Testis (tissue), 5 donors: ENCODE results near the gene C4orf36. TPM values are rescaled to one million over a fixed set of nuclear protein-coding genes. Genes with fewer than 3 reads are reported as not detected.

Experiments
- DNase-seq: peaks from one replicate; pipeline ENCODE4 v3.0.0-alpha.2; 2019
- H3K27ac ChIP-seq, 2 donors: fragments of 200-600 bp; sonication (generic); one replicate each; pipeline ENCODE4 v1.5.1; 2019
- H3K27me3 ChIP-seq: fragments of 200-600 bp; sonication (generic); one replicate; pipeline ENCODE4 v1.5.1; 2019
- H3K36me3 ChIP-seq: fragments of 200-600 bp; sonication (generic); one replicate; pipeline ENCODE4 v1.5.1; 2017; ENCODE audit warnings: low read depth; ENCODE audit errors: missing control alignments
- H3K4me1 ChIP-seq: fragments of 200-600 bp; sonication (generic); one replicate; pipeline ENCODE4 v1.5.1; 2019
- H3K4me3 ChIP-seq, 2 donors: fragments of 200-600 bp; sonication (generic); one replicate each; pipeline ENCODE4 v1.5.1; 2017 to 2019
- H3K9me3 ChIP-seq: fragments of 200-600 bp; sonication (generic); one replicate; pipeline ENCODE4 v1.5.1; 2017
- POLR2A ChIP-seq: fragments of 450-650 bp; IDR thresholded peaks from one replicate; pipeline ENCODE4 v1.6.1; 2017; ENCODE audit warnings: antibody characterized with exemption, mild to moderate bottlenecking, moderate library complexity
- WGBS, 2 donors: methylation state at CpG; one replicate each; pipeline ENCODE4 v1.1.5; 2018; 5-methylcytosine and 5-hydroxymethylcytosine counted together
- intact Hi-C: fragments of 100-400 bp; cut with DNase I; formaldehyde crosslinking; loops from one replicate; pipeline ENCODE4 v1.15.1; 2023; ENCODE audit warnings: low total_unique reads
- long read RNA-seq, 2 donors: transcript quantifications; one replicate each; lab custom pipeline, GENCODE V29; 2026
- polyA plus RNA-seq: library from polyadenylated mRNA; stranded (reverse); fragments of 350-450 nt; fragmentation: Illumina TruSeq; extraction: RNeasy Lipid Tissue Mini Kit (QIAGEN cat#74804); gene quantifications from one replicate; pipeline ENCODE4 v1.2.3, GENCODE V29; 2014; ENCODE audit warnings: low read depth, low replicate concordance; ENCODE audit not compliant: insufficient read depth
- total RNA-seq, 2 donors: library from RNA; depleted of rRNA; stranded (reverse); fragments of >200 nt; gene quantifications; one replicate each; pipeline ENCODE4 v1.2.3, GENCODE V29; 2016
- TF ChIP-seq, protein P1 (sequence below), 3 experiments: fragments of 450-650 bp in 2 of 3; fragments of 200-600 bp in 1 of 3; sonication (generic) in 1 of 3; IDR thresholded peaks; one replicate each; pipeline ENCODE4 v1.5.1; 2016 to 2019; ENCODE audit warnings: antibody characterized with exemption in 3 of 3, mild to moderate bottlenecking in 2 of 3, moderate library complexity in 1 of 3

Gene C4orf36, protein sequence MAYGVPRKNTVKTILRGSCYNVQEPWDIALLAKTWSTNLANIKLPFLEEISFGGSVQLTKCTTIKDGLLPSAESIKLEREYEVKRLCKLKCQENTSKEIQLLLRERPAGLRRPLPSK
- total RNA-seq, result 10 to 100 TPM in 1 of 2 donors, 1 to 10 TPM in 1; 5.9 to 20.0 TPM
- polyA plus RNA-seq, result 26.4 TPM
- long read RNA-seq, donor 1, result 0 reads
- long read RNA-seq, donor 2, result 0 reads

DNA sequence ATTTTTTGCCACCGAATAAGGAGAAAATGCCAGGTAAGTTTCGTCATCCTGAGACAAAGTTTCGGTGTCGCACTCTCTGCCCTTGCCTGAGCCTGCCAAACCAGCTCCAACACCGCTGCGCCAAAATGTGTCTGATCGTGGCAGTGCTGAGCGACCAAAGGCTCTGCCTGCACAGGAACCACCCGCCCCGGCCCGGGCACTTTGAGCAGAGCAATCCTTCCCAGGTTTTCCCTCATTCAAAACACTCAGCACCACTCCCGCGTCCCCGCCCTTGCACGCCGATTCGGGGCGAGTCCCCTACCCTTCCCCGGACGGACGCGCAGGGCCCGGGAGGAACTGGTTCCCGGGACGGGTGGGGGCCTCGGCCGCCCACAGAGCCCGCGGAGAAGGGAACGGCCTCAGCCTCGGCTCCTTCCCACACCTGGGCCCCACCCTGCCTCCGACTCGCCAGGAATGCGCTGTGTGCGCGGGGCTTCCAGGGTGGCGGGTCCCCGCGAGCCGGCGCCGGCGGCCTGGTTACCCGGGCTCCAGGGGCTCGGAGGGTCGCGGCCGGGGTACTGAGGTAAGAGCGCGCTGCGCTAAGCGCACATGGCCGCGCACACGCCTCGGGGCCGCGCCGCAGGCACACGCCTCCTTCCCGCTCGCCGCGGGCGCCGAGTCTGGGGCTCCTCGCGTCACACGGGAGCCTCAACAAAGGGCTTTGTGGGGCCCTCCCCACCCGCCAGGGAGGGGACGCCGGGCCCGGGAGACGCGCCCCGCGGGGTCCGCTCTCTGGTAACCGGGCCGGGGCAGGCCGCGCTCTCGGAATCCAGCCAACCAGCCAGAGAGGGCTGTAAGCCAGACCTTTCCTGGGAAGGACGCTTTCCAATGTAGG is at the start of gene C4orf36:
Gene C4orf36, minus strand, starts transcription at position 661 of the 874 bp plus-strand sequence. CDS start 902 bp downstream, outside the sequence.
- H3K27ac ChIP-seq, result peak within 1 kb of the TSS; percentile 7 to 64
- H3K36me3 ChIP-seq, result no peaks in the 10 kb centered on the region
- peak; percentile 74 for DNase-seq
- peak within 1 kb of the TSS; percentile 58 to 83 for H3K4me3 ChIP-seq
- H3K4me1 ChIP-seq, result no peaks in the 10 kb centered on the region
- TF ChIP-seq, protein P1, sequence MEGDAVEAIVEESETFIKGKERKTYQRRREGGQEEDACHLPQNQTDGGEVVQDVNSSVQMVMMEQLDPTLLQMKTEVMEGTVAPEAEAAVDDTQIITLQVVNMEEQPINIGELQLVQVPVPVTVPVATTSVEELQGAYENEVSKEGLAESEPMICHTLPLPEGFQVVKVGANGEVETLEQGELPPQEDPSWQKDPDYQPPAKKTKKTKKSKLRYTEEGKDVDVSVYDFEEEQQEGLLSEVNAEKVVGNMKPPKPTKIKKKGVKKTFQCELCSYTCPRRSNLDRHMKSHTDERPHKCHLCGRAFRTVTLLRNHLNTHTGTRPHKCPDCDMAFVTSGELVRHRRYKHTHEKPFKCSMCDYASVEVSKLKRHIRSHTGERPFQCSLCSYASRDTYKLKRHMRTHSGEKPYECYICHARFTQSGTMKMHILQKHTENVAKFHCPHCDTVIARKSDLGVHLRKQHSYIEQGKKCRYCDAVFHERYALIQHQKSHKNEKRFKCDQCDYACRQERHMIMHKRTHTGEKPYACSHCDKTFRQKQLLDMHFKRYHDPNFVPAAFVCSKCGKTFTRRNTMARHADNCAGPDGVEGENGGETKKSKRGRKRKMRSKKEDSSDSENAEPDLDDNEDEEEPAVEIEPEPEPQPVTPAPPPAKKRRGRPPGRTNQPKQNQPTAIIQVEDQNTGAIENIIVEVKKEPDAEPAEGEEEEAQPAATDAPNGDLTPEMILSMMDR (IDR thresholded peaks at IDR 0.05), result no peak
- no peak for TF ChIP-seq POLR2A
- intact Hi-C loops, result no loop called here
- WGBS, 2 donors, result 0 to 1% methylated on average over 14 to 80 of the region's 84 CpGs
- no peaks in the 10 kb centered on the region for H3K27me3 ChIP-seq
- H3K9me3 ChIP-seq, result no peaks in the 10 kb centered on the region

DNA sequence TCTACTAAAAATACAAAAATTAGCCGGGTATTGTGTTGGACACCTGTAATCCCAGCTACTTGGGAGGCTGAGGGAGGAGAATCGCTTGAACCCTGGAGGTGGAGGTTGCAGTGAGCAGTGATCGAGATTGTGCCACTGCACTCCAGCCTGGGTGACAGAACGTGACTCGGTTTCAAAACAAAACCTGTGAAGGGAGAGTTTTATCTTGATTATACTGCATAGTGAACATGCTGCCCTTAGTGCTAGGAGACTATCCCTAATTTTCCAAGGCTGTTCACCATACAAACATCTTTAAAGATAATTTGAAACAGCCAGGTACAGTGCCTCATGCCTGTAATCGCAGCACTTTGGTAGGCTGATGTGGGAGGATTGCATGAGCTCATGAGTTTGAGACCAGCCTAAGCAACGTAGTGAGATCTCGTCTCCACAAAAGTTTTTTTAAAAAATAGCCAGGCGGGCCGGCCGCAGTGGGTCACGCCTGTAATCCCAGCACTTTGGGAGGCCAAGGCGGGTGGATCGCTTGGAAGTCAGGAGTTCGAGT is 48.8 kb upstream of the C4orf36 start:
- TF ChIP-seq, protein P1 (IDR thresholded peaks at IDR 0.05), result no peak
- TF ChIP-seq POLR2A, result no peak
- no peak overlapping the region for H3K4me3 ChIP-seq
- intact Hi-C loops, result no loop called here
- no peaks in the 10 kb centered on the region for H3K27me3 ChIP-seq
- no peaks in the 10 kb centered on the region for H3K9me3 ChIP-seq
- no peaks in the 10 kb centered on the region for H3K36me3 ChIP-seq
- WGBS, 2 donors, result 92 to 97% methylated on average over 15 of the region's 15 CpGs
- no peak overlapping the region for H3K27ac ChIP-seq
- DNase-seq, result no peak
- H3K4me1 ChIP-seq, result peaks cover 5% of the 10 kb centered on the region

DNA sequence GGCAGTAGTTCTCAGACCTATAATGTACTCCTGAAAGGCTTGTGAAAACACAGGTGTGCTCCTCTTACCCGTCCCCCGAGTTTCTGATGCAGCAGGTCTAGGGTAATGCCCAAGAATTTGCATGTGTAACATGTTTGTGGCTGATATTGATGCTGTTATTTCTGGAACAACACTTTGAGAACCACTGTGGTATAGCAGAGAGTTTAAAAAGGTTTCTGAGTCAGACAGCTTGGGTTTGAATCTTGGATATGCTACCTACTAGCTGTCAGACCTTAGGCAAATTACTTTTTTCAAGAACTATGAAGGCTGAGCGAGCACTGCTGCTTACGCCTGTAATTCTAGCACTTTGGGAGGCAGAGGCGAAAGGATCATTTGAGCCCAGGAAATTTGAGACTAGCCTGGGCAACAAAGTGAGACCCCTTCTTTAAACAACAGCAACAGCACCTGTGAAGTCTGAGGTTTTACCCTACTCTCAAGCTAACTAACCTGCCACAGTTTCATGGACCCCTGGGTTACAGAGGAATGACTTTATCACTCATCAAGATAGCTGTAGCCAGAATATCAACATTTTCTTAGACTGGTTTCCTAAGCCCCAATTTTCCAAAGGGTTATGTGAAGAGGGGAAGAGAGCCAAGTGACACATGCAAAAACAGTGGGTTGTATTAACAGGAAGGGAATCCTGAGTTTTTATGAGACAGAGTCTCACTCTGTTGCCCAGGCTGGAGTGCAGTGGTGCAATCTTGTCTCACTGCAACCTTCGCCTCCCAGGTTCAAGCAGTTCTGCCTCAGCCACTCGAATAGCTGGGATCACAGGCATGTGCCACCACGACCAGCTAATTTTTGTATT is 47.7 kb upstream of the C4orf36 start:
- H3K36me3 ChIP-seq, result no peaks in the 10 kb centered on the region
- DNase-seq, result no peak
- no peak overlapping the region for H3K4me3 ChIP-seq
- intact Hi-C loops, result loop anchor here (10.0 kb wide), 1 partner anchor 65 kb away; no protein-coding TSS in a partner anchor
- peaks cover 8% of the 10 kb centered on the region for H3K4me1 ChIP-seq
- no peak overlapping the region for H3K27ac ChIP-seq
- 83 to 86% methylated on average over 8 of the region's 8 CpGs for WGBS, 2 donors
- TF ChIP-seq POLR2A, result no peak
- TF ChIP-seq, protein P1 (IDR thresholded peaks at IDR 0.05), result no peak
- H3K9me3 ChIP-seq, result no peaks in the 10 kb centered on the region
- H3K27me3 ChIP-seq, result no peaks in the 10 kb centered on the region

GRCh38 chr4:86938771-86939520 is 46.7 kb upstream of the C4orf36 start:
- DNase-seq, result no peak
- Histone ChIP-seq H3K4me1 (peaks cover 8% of the 10 kb centered on the region), H3K27ac (no peak overlapping the region), H3K36me3 (no peaks in the 10 kb centered on the region), H3K27me3 (no peaks in the 10 kb centered on the region), H3K4me3 (no peak overlapping the region), H3K9me3 (no peaks in the 10 kb centered on the region)
- WGBS, 2 donors, result 80 to 93% methylated on average over 4 of the region's 4 CpGs
- intact Hi-C loops, result loop anchor here (10.0 kb wide), 1 partner anchor 66 kb away; no protein-coding TSS in a partner anchor
- TF ChIP-seq, protein P1 (IDR thresholded peaks at IDR 0.05), result no peak
- no peak for TF ChIP-seq POLR2A
